GM23248 (cell line): ENCODE data around the gene WAPL. TPM values are rescaled to one million over a fixed set of nuclear protein-coding genes. Genes with fewer than 3 reads are reported as not detected.

Experiments
- DNase-seq: peaks from one replicate; pipeline ENCODE4 v3.0.0-alpha.2; 2015
- H2AFZ ChIP-seq: fragments of 200-600 bp; sonication (generic); 2 replicates; pipeline ENCODE4 v1.6.1; 2016; ENCODE audit warnings: antibody characterized with exemption
- H3F3A ChIP-seq: fragments of 200-600 bp; sonication (generic); 2 replicates; pipeline ENCODE4 v1.6.1; 2016; ENCODE audit warnings: mild to moderate bottlenecking, antibody characterized with exemption, mixed run types; ENCODE audit not compliant: insufficient read depth
- H3K27ac ChIP-seq: fragments of 200-600 bp; sonication (generic); 2 replicates; pipeline ENCODE4 v1.5.1; 2016; ENCODE audit warnings: mild to moderate bottlenecking
- H3K27me3 ChIP-seq: fragments of 200-600 bp; sonication (generic); replicated peaks from 2 replicates; pipeline ENCODE4 v1.6.1; 2016; ENCODE audit warnings: mild to moderate bottlenecking; ENCODE audit not compliant: insufficient read depth
- H3K36me3 ChIP-seq: fragments of 200-600 bp; sonication (generic); 2 replicates; pipeline ENCODE4 v1.6.1; 2016; ENCODE audit warnings: low read depth, mild to moderate bottlenecking
- H3K4me1 ChIP-seq: fragments of 200-600 bp; sonication (generic); 2 replicates; pipeline ENCODE4 v1.6.1; 2016; ENCODE audit warnings: mild to moderate bottlenecking; ENCODE audit not compliant: insufficient read depth
- H3K4me2 ChIP-seq: fragments of 200-600 bp; sonication (generic); one replicate; pipeline ENCODE4 v1.6.1; 2016; ENCODE audit warnings: mild to moderate bottlenecking; ENCODE audit not compliant: unreplicated experiment
- H3K4me3 ChIP-seq: fragments of 200-600 bp; sonication (generic); 2 replicates; pipeline ENCODE4 v1.5.1; 2016; ENCODE audit warnings: mild to moderate bottlenecking
- H3K79me2 ChIP-seq: fragments of 200-600 bp; sonication (generic); 2 replicates; pipeline ENCODE4 v1.6.1; 2016; ENCODE audit warnings: mild to moderate bottlenecking; ENCODE audit not compliant: insufficient read depth
- H3K9ac ChIP-seq: fragments of 200-600 bp; sonication (generic); 2 replicates; pipeline ENCODE4 v1.6.1; 2016; ENCODE audit warnings: mild to moderate bottlenecking
- H3K9me2 ChIP-seq: fragments of 200-600 bp; sonication (generic); 2 replicates; pipeline ENCODE4 v1.6.1; 2016; ENCODE audit warnings: mixed run types, mild to moderate bottlenecking, moderate library complexity; ENCODE audit not compliant: insufficient read depth
- H3K9me3 ChIP-seq: fragments of 200-600 bp; sonication (generic); one replicate; pipeline ENCODE4 v1.6.1; 2017; ENCODE audit warnings: low read depth
- H4K20me1 ChIP-seq: fragments of 200-600 bp; sonication (generic); 2 replicates; pipeline ENCODE4 v1.6.0; 2016; ENCODE audit not compliant: insufficient read depth
- EZH2 ChIP-seq: fragments of 200-600 bp; sonication (generic); IDR thresholded peaks from 2 replicates; pipeline ENCODE4 v1.6.1; 2018; ENCODE audit warnings: antibody characterized with exemption, mild to moderate bottlenecking; ENCODE audit not compliant: insufficient read depth, poor library complexity, severe bottlenecking
- EZH2phosphoT487 ChIP-seq: fragments of 200-600 bp; sonication (generic); IDR thresholded peaks from 2 replicates; pipeline ENCODE4 v1.6.1; 2018; ENCODE audit warnings: antibody characterized with exemption, moderate library complexity, mild to moderate bottlenecking, low read depth; ENCODE audit not compliant: insufficient read depth
- WGBS, 2 experiments: methylation state at CpG; one replicate each; pipeline ENCODE4 v1.1.6; 2015 to 2017; ENCODE audit warnings: low lambda C conversion rate in 2 of 2, low coverage in 1 of 2; ENCODE audit errors: missing lambda C conversion rate in 2 of 2; 5-methylcytosine and 5-hydroxymethylcytosine counted together
- in situ Hi-C: fragments of 300-500 bp; cut with MboI; formaldehyde crosslinking; loops from 2 replicates; pipeline ENCODE4 v1.15.0; 2020
- polyA plus RNA-seq: library from polyadenylated mRNA; unstranded; fragments of >200 nt; fragmentation: Nextera tagmentation; extraction: Ambion mirVana; gene quantifications from 2 replicates; pipeline ENCODE4 v1.2.1, GENCODE V29; 2016
- total RNA-seq: library from RNA; depleted of rRNA; stranded (reverse); fragments of >200 nt; shearing (Covaris generic); gene quantifications from 2 replicates; pipeline ENCODE4 v1.2.3, GENCODE V29; 2014

Gene WAPL
- total and polyA plus RNA-seq, 2 experiments from 2014 or later, result 17.1 to 28.3 TPM

DNA sequence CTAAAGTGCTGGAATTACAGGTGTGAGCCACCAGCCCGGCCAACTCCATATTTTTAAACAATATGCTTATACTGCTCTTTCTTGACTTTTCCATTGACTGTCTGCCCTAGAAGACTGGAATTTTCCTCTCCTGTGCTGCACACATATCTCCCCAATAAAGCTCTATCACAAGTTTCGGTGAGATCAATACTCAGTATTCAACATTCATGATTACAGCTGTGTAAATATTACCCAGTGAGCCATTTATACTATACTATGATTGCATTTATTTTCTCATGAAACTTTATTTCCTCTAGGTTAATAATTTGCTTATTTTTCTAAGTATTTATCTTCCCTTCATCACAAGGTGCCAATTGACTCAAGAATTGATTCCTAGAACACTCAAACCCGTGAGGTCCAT lies 106.5 kb downstream of the WAPL start:
- DNase-seq, result no peak
- H3K9me3 ChIP-seq, result no peaks in the 10 kb centered on the region
- H3K79me2 ChIP-seq, result no peaks in the 10 kb centered on the region
- H3K4me3 ChIP-seq, result no peak overlapping the region
- WGBS, 2 experiments, result 63 to 64% methylated on average over 3 of the region's 3 CpGs
- no peak overlapping the region for H3K4me2 ChIP-seq
- no peaks in the 10 kb centered on the region for H3K9me2 ChIP-seq
- no peaks in the 10 kb centered on the region for H3K27me3 ChIP-seq
- no peaks in the 10 kb centered on the region for H4K20me1 ChIP-seq
- no peak overlapping the region for H3K9ac ChIP-seq
- H3F3A ChIP-seq, result peaks cover 29% of the 10 kb centered on the region
- in situ Hi-C loops, result no loop called here
- no peaks in the 10 kb centered on the region for H3K36me3 ChIP-seq
- no peak for TF ChIP-seq EZH2phosphoT487
- no peak for TF ChIP-seq EZH2
- H2AFZ ChIP-seq, result no peak overlapping the region
- H3K4me1 ChIP-seq, result peaks cover 29% of the 10 kb centered on the region
- H3K27ac ChIP-seq, result no peak overlapping the region

GRCh38 chr10:86413046-86413728 lies 108.4 kb downstream of the WAPL start:
- Histone ChIP-seq H3K4me3 (peak overlapping the region; percentile 15; the same call in 1 of the 2 replicates), H3K4me2 (peak overlapping the region; percentile 25), H3K27me3 (no peaks in the 10 kb centered on the region), H3K4me1 (peaks cover 29% of the 10 kb centered on the region), H3K79me2 (no peaks in the 10 kb centered on the region), H3K9ac (no peak overlapping the region), H3F3A (peaks cover 30% of the 10 kb centered on the region), H2AFZ (peak overlapping the region; percentile 43), H3K27ac (peak overlapping the region; percentile 28), H4K20me1 (no peaks in the 10 kb centered on the region), H3K36me3 (no peaks in the 10 kb centered on the region), H3K9me3 (no peaks in the 10 kb centered on the region), H3K9me2 (no peaks in the 10 kb centered on the region)
- DNase-seq, result peak; percentile 45
- 16% methylated on average over 6 of the region's 6 CpGs for WGBS, 2 experiments
- TF ChIP-seq EZH2, result no peak
- no peak for TF ChIP-seq EZH2phosphoT487
- in situ Hi-C loops, result no loop called here

- no peaks in the 10 kb centered on the region for H3K9me2 ChIP-seq
- no peaks in the 10 kb centered on the region for H3K36me3 ChIP-seq
- H3K9ac ChIP-seq, result peak overlapping the region; percentile 19; the same call in 1 of the 2 replicates
- H2AFZ ChIP-seq, result peak overlapping the region; percentile 62
- H3K27me3 ChIP-seq, result no peaks in the 10 kb centered on the region
- H3F3A ChIP-seq, result peaks cover 30% of the 10 kb centered on the region
- WGBS, 2 experiments, result 89 to 93% methylated on average over 6 of the region's 6 CpGs
- no peak for DNase-seq
- H4K20me1 ChIP-seq, result no peaks in the 10 kb centered on the region
- no peaks in the 10 kb centered on the region for H3K9me3 ChIP-seq
- H3K27ac ChIP-seq, result peak overlapping the region; percentile 81
- H3K4me3 ChIP-seq, result 0 out of 2 replicates have a peak overlapping the region, but pooled peaks have one; percentile 42
- peak overlapping the region; percentile 42 for H3K4me2 ChIP-seq
- in situ Hi-C loops, result no loop called here
- peaks cover 29% of the 10 kb centered on the region for H3K4me1 ChIP-seq
- TF ChIP-seq EZH2phosphoT487, result no peak
- TF ChIP-seq EZH2, result no peak
- no peaks in the 10 kb centered on the region for H3K79me2 ChIP-seq
Observed at GRCh38 chr10:86411852-86412560, 109.6 kb downstream of the WAPL start.

GRCh38 chr10:86411281-86411841 lies 110.2 kb downstream of the WAPL start:
- Histone ChIP-seq H3K36me3 (no peaks in the 10 kb centered on the region), H3K9me3 (no peaks in the 10 kb centered on the region), H3K27ac (peak overlapping the region; percentile 81), H2AFZ (peak overlapping the region; percentile 62), H3K79me2 (no peaks in the 10 kb centered on the region), H3K4me1 (peaks cover 29% of the 10 kb centered on the region), H3F3A (peaks cover 30% of the 10 kb centered on the region), H3K4me2 (peak overlapping the region; percentile 42), H3K9me2 (no peaks in the 10 kb centered on the region), H3K27me3 (no peaks in the 10 kb centered on the region), H3K4me3 (peak overlapping the region; percentile 42), H3K9ac (peak overlapping the region; percentile 45), H4K20me1 (no peaks in the 10 kb centered on the region)
- in situ Hi-C loops, result no loop called here
- no peak for TF ChIP-seq EZH2phosphoT487
- no peak for TF ChIP-seq EZH2
- DNase-seq, result peak; percentile 86
- WGBS, 2 experiments, result 15 to 16% methylated on average over 7 of the region's 7 CpGs
